ES-I3 (cell line): ENCODE measurements around the gene PSMC5.
"Not testable (repeated sequence)": the region's sequence is repeated elsewhere in the genome, so short reads cannot be mapped to it uniquely, and the experiment has no call there.

ENCODE experiments used
- H3K36me3 ChIP-seq: 2 replicates; pipeline ENCODE4 v1.6.1; 2013; ENCODE audit warnings: mild to moderate bottlenecking, low read length, control low read depth, moderate library complexity; ENCODE audit not compliant: insufficient read depth
- H3K4me1 ChIP-seq: 2 replicates; pipeline ENCODE4 v1.6.1; 2013; ENCODE audit warnings: mild to moderate bottlenecking, control low read depth, low read length; ENCODE audit not compliant: insufficient read depth
- H3K9ac ChIP-seq: 2 replicates; pipeline ENCODE4 v1.6.1; 2013; ENCODE audit warnings: low read depth, mild to moderate bottlenecking, low read length, moderate library complexity
- H3K9me3 ChIP-seq: 2 replicates; pipeline ENCODE4 v1.6.1; 2013; ENCODE audit warnings: mild to moderate bottlenecking, low read length, moderate library complexity; ENCODE audit not compliant: control insufficient read depth, insufficient read depth

PSMC5 gene

GRCh38 chr17:63855185-63855584 is 28.0 kb downstream of the PSMC5 start:
- H3K4me1 ChIP-seq: no peaks in the 10 kb centered on the region
- H3K9me3 ChIP-seq: no peaks in the 10 kb centered on the region
- H3K9ac ChIP-seq: no peak overlapping the region
- no peaks in the 10 kb centered on the region for H3K36me3 ChIP-seq

GRCh38 chr17:63856425-63856824 is 29.2 kb downstream of the PSMC5 start:
- H3K4me1 ChIP-seq, H3K9ac ChIP-seq, H3K36me3 ChIP-seq, H3K9me3 ChIP-seq: not testable (repeated sequence)

- H3K36me3 ChIP-seq: no peaks in the 10 kb centered on the region
- H3K9me3 ChIP-seq: no peaks in the 10 kb centered on the region
- no peaks in the 10 kb centered on the region for H3K4me1 ChIP-seq
- no peak overlapping the region for H3K9ac ChIP-seq
Measured at GRCh38 chr17:63859257-63859656, 32.0 kb downstream of the PSMC5 start.

- H3K4me1 ChIP-seq, H3K9me3 ChIP-seq, H3K9ac ChIP-seq, H3K36me3 ChIP-seq: not testable (repeated sequence)
Measured at GRCh38 chr17:63866625-63867024, 39.4 kb downstream of the PSMC5 start.

- not testable (repeated sequence) for H3K9ac ChIP-seq, H3K36me3 ChIP-seq, H3K4me1 ChIP-seq, H3K9me3 ChIP-seq
Measured at GRCh38 chr17:63869491-63870291, 42.5 kb downstream of the PSMC5 start.

GRCh38 chr17:63870292-63870665 is 43.0 kb downstream of the PSMC5 start:
- not testable (repeated sequence) for H3K9me3 ChIP-seq, H3K9ac ChIP-seq, H3K36me3 ChIP-seq, H3K4me1 ChIP-seq

GRCh38 chr17:63871646-63872365 is 44.6 kb downstream of the PSMC5 start:
- not testable (repeated sequence) for H3K9me3 ChIP-seq, H3K9ac ChIP-seq, H3K36me3 ChIP-seq, H3K4me1 ChIP-seq

GRCh38 chr17:63873577-63873976 is 46.3 kb downstream of the PSMC5 start, which contains the start of gene CSH2:
Gene CSH2, minus strand, starts transcription at chr17:63873677. Its CDS starts 63 bp downstream, at chr17:63873614.
- not testable (repeated sequence) for H3K36me3 ChIP-seq, H3K9ac ChIP-seq, H3K9me3 ChIP-seq, H3K4me1 ChIP-seq

- not testable (repeated sequence) for H3K9ac ChIP-seq, H3K4me1 ChIP-seq, H3K36me3 ChIP-seq, H3K9me3 ChIP-seq
Measured at GRCh38 chr17:63874061-63874626, 46.9 kb downstream of the PSMC5 start.

GRCh38 chr17:63874693-63875092 is 47.5 kb downstream of the PSMC5 start:
- not testable (repeated sequence) for H3K9ac ChIP-seq, H3K36me3 ChIP-seq, H3K4me1 ChIP-seq, H3K9me3 ChIP-seq

- H3K4me1 ChIP-seq, H3K36me3 ChIP-seq, H3K9ac ChIP-seq, H3K9me3 ChIP-seq: not testable (repeated sequence)
Measured at GRCh38 chr17:63878413-63878812, 51.2 kb downstream of the PSMC5 start.

GRCh38 chr17:63880706-63881105 is 53.5 kb downstream of the PSMC5 start:
- peaks cover 10% of the 10 kb centered on the region; the same call in 1 of the 2 replicates for H3K4me1 ChIP-seq
- no peak overlapping the region for H3K9ac ChIP-seq
- H3K36me3 ChIP-seq: no peaks in the 10 kb centered on the region
- H3K9me3 ChIP-seq: no peaks in the 10 kb centered on the region

- not testable (repeated sequence) for H3K36me3 ChIP-seq, H3K4me1 ChIP-seq, H3K9me3 ChIP-seq, H3K9ac ChIP-seq
Measured at GRCh38 chr17:63881337-63881736, 54.1 kb downstream of the PSMC5 start.
